ENCODE results near the gene SHC3.

The SHC3 gene

DNA sequence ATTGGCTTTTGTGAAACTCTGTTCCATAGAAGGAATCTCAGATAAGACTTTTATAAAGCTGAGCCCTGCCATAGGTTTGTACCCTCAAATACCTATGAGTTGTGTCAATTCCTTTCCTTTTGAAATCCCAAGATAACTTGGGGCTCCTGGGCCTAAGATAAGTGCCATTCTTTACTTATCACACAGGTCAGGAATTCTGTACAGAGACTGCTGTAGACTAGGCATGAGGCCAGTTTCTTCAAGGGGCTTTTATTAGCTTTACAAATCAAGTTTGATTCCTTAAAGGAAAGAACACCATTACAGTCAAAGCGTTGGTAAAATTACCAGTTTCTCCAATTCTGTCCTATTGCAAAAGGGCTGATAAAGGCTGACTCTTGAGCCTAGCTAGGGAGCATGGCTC is 39.2 kb downstream of the SHC3 start:
- ATAC-seq (replicated peaks; ENCODE audit: extremely low read depth, poor library complexity, severe bottlenecking) (no peak), DNase-seq (ENCODE audit: low spot score in 2 of 2) (no peak)
- Mint-ChIP-seq H3K27ac (ENCODE audit: low read depth) (no peak overlapping the region), H3K4me1 (peaks cover 4% of the 10 kb centered on the region), H3K4me3 (no peak overlapping the region), H3K36me3 (ENCODE audit: insufficient read depth) (no peaks in the 10 kb centered on the region), H3K9me3 (peaks cover 5% of the 10 kb centered on the region), H3K27me3 (peaks cover 27% of the 10 kb centered on the region)

DNA sequence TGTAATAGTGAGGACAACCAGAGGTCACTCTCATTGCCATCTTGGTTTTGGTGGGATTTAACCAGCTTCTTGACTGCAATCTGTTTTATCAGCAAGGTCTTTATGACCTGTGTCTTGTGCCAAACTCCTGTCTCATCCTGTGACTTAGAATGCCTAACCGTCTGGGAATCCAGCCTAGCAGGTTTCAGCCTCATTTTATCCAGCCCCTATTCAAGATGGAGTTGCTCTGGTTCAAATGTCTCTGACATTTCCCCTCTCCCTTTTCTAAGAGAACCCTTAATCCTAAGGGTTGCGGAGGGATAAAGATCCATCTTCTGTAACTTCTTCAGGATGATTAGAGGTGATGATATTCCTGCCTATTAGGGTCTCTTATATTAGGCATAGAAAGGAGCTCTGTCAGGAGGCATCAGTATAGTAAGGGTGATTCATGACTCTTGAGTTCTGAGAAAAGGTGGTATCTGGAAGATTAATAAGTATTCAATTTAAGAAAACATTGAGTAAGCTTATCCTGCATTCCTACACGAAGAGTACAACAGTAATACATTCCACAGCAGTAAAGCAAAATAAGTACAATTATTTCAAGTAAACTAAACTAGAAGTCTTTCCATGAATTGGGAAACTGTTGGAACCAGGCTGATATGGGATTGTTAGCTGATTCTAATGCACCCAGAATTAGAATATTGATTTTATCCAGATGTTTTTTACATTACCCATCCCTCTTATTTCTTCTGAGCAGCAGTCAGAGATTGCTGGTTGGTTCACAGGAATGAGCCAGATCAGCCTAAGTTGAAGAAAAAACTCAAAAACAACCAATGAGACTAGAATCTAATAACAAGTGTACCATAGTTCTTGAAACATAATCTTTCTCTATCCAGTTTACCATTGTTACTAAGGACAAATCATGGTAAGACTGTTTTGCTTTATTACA is 39.9 kb downstream of the SHC3 start:
- peaks cover 4% of the 10 kb centered on the region for H3K4me1 Mint-ChIP-seq
- H3K4me3 Mint-ChIP-seq, result no peak overlapping the region
- H3K36me3 Mint-ChIP-seq (ENCODE audit: insufficient read depth), result no peaks in the 10 kb centered on the region
- H3K9me3 Mint-ChIP-seq, result peaks cover 5% of the 10 kb centered on the region
- ATAC-seq (replicated peaks; ENCODE audit: extremely low read depth, poor library complexity, severe bottlenecking), result no peak
- H3K27me3 Mint-ChIP-seq, result peaks cover 27% of the 10 kb centered on the region
- no peak overlapping the region for H3K27ac Mint-ChIP-seq (ENCODE audit: low read depth)
- no peak for DNase-seq (ENCODE audit: low spot score in 2 of 2)

DNA sequence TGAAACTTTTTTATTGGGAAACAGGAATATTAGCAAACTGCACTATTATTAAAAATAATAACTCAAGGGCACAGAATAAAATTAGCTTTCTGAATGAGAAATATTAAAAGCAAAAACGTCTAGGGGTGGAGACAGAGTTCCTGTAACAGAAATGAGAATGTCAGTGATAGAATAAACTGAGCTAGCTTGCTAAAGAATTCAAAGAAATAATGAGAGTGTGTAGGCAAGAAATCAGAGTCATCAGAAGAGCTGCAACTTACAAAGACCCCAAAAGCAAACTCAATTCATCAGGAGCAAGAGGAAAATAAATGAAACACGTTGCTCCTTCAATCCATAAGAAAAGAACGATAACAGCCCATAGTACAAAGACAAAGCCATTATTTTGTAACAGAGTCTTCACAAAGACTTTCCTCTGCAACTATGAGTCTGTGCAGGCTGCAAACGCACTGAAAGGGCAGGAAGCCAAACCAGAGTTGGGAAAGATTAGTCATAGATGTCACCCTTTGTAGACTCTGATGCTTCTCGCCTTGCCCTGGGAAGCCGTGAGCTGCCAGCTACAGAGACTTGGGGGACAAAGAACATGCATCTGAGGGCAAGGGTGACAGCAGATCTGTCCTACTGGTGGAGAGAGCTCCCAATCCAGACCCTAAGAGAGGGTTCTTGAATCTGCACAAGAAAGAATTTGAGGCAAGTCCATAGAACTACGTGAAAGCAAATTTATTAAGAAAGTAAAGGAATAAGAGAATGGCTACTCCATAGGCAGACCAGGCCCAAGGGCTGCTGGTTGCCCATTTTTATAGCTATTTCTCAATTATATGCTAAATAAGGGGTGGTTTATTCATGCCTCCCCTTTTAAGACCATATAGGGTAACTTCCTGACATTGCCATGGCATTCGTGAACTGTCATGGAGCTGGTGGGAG is 40.8 kb downstream of the SHC3 start:
- H3K9me3 Mint-ChIP-seq, result peaks cover 5% of the 10 kb centered on the region
- H3K27me3 Mint-ChIP-seq, result peaks cover 27% of the 10 kb centered on the region
- DNase-seq (ENCODE audit: low spot score in 2 of 2) (no peak), ATAC-seq (replicated peaks; ENCODE audit: extremely low read depth, poor library complexity, severe bottlenecking) (no peak)
- H3K4me1 Mint-ChIP-seq, result peaks cover 4% of the 10 kb centered on the region
- H3K36me3 Mint-ChIP-seq (ENCODE audit: insufficient read depth), result no peaks in the 10 kb centered on the region
- H3K27ac Mint-ChIP-seq (ENCODE audit: low read depth), result no peak overlapping the region
- no peak overlapping the region for H3K4me3 Mint-ChIP-seq

DNA sequence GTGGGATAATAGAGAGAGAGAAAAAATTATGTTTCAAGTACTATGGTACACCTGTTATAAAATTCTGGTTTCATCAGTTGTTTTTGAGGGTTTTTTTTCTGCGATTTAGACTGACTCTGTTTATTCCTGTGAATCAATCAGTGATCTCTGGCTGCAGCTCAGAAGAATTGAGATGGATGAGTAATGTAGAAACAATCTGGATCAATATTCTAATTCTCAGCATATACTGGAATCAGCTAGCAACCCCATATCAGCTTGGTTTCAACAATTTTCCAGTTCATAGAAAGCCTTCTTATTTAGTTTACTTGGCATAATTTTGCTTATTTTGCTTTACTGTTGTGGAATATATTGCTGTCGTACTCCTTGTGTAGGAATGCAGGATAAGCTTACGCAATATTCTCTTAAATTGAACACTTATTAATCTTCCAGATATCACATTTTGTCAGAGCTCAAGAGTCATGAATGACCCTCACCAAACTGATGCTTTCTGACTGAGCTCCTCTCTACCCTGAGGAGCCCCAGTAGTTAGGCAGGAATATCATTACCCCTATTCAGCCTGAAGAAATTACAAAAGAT is 42.9 kb downstream of the SHC3 start:
- Mint-ChIP-seq H3K4me1 (peaks cover 4% of the 10 kb centered on the region), H3K4me3 (no peak overlapping the region), H3K27me3 (peaks cover 38% of the 10 kb centered on the region), H3K27ac (ENCODE audit: low read depth) (no peak overlapping the region), H3K9me3 (peaks cover 5% of the 10 kb centered on the region), H3K36me3 (ENCODE audit: insufficient read depth) (no peaks in the 10 kb centered on the region)
- no peak for ATAC-seq (replicated peaks; ENCODE audit: extremely low read depth, poor library complexity, severe bottlenecking)
- no peak for DNase-seq (ENCODE audit: low spot score in 2 of 2)

DNA sequence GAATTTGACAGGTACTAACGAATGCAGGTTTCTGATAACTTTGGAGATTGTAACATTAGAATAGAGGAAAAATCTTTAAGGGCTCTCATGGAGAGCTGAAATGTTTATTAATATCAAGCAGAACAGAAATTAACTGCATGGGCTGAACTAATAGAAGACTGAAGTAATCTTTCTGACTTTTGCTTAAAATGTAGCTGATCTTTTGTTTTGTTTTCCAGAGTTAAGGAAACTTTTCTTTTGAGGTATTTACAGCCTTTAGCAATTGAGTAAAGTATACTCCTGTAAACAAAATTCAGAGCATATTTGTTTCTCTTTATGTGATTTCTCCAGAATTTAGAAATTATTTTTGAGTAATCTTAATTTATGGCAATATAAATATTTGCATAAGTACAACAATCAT is 43.9 kb downstream of the SHC3 start:
- no peak for ATAC-seq (replicated peaks; ENCODE audit: extremely low read depth, poor library complexity, severe bottlenecking)
- Mint-ChIP-seq H3K9me3 (peaks cover 5% of the 10 kb centered on the region), H3K27ac (ENCODE audit: low read depth) (no peak overlapping the region), H3K36me3 (ENCODE audit: insufficient read depth) (no peaks in the 10 kb centered on the region), H3K4me1 (peaks cover 4% of the 10 kb centered on the region), H3K27me3 (peaks cover 40% of the 10 kb centered on the region), H3K4me3 (no peak overlapping the region)
- DNase-seq (ENCODE audit: low spot score in 2 of 2), result no peak

DNA sequence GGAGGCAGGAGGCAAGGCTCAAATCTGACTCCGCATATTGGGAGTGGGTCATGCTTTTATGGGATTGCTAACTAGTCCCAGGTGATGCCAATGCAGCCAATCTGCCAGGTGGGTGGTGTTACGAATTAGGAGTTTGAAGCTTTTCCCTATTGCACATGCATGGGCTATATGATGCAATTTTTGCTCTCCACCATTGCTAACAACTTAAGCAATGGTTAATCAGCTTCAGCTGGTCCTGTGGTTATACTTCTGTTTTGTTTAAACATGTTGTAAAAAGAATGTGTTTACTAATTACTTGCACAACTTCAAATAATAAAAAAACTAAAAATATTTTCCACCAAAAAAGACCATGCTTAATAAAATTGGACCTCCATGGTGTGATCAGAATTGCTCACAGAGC is 55.7 kb downstream of the SHC3 start:
- Mint-ChIP-seq H3K27ac (ENCODE audit: low read depth) (no peak overlapping the region), H3K27me3 (peaks cover 54% of the 10 kb centered on the region), H3K4me1 (no peaks in the 10 kb centered on the region), H3K4me3 (no peak overlapping the region), H3K9me3 (no peaks in the 10 kb centered on the region), H3K36me3 (ENCODE audit: insufficient read depth) (peaks cover 3% of the 10 kb centered on the region)
- DNase-seq (ENCODE audit: low spot score in 2 of 2), result no peak
- ATAC-seq (replicated peaks; ENCODE audit: extremely low read depth, poor library complexity, severe bottlenecking), result no peak

DNA sequence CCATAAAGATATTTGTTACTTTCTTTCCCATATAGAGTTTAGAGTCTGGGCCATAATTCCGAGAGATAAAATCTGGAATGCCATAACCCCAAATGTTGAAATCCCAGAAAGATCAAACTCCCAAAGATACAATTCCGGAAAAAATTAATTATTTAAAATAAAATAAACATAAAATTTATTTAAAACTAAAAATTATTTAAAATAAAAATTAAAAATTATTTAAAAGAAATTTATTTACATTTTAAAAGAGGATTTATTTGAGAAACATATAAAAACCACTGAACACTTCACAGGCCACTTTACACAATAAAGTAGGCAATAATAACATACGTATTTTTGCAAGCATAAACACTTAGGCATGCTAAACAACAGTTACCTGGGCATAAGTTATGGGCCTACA is 57.9 kb downstream of the SHC3 start:
- Mint-ChIP-seq H3K36me3 (ENCODE audit: insufficient read depth) (peaks cover 3% of the 10 kb centered on the region), H3K9me3 (no peaks in the 10 kb centered on the region), H3K27me3 (peaks cover 49% of the 10 kb centered on the region), H3K4me3 (no peak overlapping the region), H3K4me1 (no peaks in the 10 kb centered on the region), H3K27ac (ENCODE audit: low read depth) (no peak overlapping the region)
- DNase-seq (ENCODE audit: low spot score in 2 of 2), result no peak
- ATAC-seq (replicated peaks; ENCODE audit: extremely low read depth, poor library complexity, severe bottlenecking), result no peak

DNA sequence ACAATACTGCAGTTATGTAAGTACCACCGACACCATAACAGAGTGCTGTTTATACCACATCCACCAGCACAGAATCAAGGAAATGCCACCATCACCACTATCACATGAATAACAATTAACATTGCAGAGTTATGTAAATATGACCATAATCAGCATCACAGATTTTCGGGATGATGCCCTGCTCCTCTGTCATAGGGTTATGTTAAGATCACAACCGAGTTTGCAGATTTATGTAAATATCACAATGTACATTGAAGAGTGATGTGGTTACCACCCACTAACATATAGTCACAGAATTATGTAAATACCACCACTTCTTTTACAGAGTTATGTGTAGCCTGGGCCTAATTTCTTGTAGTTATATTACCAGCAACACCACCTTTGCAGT is 61.8 kb downstream of the SHC3 start:
- DNase-seq (ENCODE audit: low spot score in 2 of 2) (no peak), ATAC-seq (replicated peaks; ENCODE audit: extremely low read depth, poor library complexity, severe bottlenecking) (no peak)
- Mint-ChIP-seq H3K9me3 (no peaks in the 10 kb centered on the region), H3K36me3 (ENCODE audit: insufficient read depth) (no peaks in the 10 kb centered on the region), H3K27ac (ENCODE audit: low read depth) (no peak overlapping the region), H3K4me1 (no peaks in the 10 kb centered on the region), H3K4me3 (no peak overlapping the region), H3K27me3 (peaks cover 52% of the 10 kb centered on the region)

DNA sequence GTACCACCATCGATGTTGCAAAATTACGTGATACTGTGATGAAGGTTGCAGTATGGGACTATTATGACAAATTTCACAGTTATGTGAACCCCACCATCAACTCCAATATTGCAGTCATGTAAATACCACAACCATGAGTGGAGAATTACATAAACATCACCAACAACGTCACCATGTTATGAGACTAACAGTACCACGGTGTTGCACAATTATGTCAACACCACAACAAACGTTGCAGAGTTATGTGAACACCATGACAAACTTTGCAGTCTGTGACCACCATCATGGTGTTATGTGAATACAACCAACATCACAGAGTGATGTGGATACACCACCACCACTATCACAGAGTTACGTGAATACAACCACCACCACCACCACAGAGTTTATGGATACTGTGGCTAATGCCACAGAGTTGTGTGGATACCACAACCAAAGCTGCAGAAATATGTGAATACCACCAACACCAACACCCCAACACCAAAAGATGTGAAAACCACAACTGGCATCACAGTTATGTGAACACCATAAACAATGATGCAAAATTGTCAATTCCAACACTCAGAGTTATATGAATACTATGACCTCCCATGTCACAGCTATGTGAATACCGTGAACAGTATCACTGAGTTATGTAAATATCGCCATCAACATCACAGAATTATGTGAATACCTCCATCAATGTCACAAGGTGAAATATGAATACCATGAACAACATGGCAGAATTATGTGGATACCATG is 62.4 kb downstream of the SHC3 start:
- no peaks in the 10 kb centered on the region for H3K4me1 Mint-ChIP-seq
- DNase-seq (ENCODE audit: low spot score in 2 of 2) (no peak), ATAC-seq (replicated peaks; ENCODE audit: extremely low read depth, poor library complexity, severe bottlenecking) (no peak)
- H3K27me3 Mint-ChIP-seq, result peaks cover 49% of the 10 kb centered on the region
- no peaks in the 10 kb centered on the region for H3K9me3 Mint-ChIP-seq
- no peak overlapping the region for H3K27ac Mint-ChIP-seq (ENCODE audit: low read depth)
- H3K4me3 Mint-ChIP-seq, result no peak overlapping the region
- no peaks in the 10 kb centered on the region for H3K36me3 Mint-ChIP-seq (ENCODE audit: insufficient read depth)

DNA sequence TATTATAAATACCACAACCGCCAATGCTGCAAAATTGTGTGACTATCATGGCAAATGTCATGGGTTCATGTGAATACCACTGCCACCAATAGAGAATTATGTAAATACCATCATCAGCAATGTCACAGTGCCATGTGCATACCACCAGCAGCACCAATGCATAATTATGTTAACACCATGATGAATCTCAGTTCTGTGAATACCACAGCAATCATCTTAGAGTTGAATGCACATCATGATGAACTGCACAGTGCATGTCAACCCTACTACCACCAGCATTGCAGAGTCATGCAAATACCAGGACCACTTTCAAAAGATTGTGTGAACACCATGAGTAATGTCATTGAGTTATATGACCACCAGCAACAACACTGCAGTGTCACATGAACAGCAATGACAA is 63.2 kb downstream of the SHC3 start:
- no peak for ATAC-seq (replicated peaks; ENCODE audit: extremely low read depth, poor library complexity, severe bottlenecking)
- no peak overlapping the region for H3K27ac Mint-ChIP-seq (ENCODE audit: low read depth)
- no peak for DNase-seq (ENCODE audit: low spot score in 2 of 2)
- no peak overlapping the region for H3K4me3 Mint-ChIP-seq
- H3K4me1 Mint-ChIP-seq, result no peaks in the 10 kb centered on the region
- no peaks in the 10 kb centered on the region for H3K9me3 Mint-ChIP-seq
- H3K36me3 Mint-ChIP-seq (ENCODE audit: insufficient read depth), result no peaks in the 10 kb centered on the region
- H3K27me3 Mint-ChIP-seq, result peaks cover 52% of the 10 kb centered on the region

DNA sequence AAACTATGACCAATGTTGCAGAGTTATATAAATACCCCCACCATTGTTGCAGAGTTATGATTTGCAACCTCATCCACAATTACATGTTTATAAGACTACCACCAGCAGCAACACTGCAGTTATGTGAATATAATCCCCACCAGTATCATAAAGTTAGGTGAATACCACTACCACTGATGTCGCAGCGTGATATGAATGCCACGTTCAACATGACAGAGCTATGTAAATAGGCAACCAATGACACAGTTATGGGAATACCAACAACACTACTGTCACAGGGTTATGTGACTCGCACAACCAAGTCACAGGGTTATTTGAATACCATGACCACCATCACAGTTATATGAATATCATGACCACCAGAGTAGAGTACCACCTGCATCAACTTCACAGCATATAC is 63.9 kb downstream of the SHC3 start:
- H3K36me3 Mint-ChIP-seq (ENCODE audit: insufficient read depth), result no peaks in the 10 kb centered on the region
- ATAC-seq (replicated peaks; ENCODE audit: extremely low read depth, poor library complexity, severe bottlenecking) (no peak), DNase-seq (ENCODE audit: low spot score in 2 of 2) (no peak)
- H3K27ac Mint-ChIP-seq (ENCODE audit: low read depth), result no peak overlapping the region
- peaks cover 56% of the 10 kb centered on the region for H3K27me3 Mint-ChIP-seq
- no peaks in the 10 kb centered on the region for H3K4me1 Mint-ChIP-seq
- H3K9me3 Mint-ChIP-seq, result no peaks in the 10 kb centered on the region
- no peak overlapping the region for H3K4me3 Mint-ChIP-seq

DNA sequence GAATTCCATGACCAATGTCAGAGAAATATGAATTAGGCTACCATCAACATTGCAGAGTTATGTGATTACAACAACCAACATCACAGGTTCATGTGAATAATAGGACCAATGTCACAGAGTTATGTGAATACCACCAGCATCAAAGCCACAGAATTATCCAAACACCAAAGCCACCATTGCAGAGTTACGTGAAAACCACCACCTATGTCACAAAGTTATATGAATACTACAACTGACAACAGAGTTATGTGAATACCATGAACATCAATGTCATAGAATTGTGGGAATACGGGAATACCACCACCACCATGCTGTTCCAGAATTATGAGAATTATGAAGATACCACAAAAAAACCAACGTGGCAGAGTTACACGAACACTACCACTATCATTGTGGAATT is 64.8 kb downstream of the SHC3 start:
- no peak for DNase-seq (ENCODE audit: low spot score in 2 of 2)
- Mint-ChIP-seq H3K4me1 (no peaks in the 10 kb centered on the region), H3K9me3 (no peaks in the 10 kb centered on the region), H3K27ac (ENCODE audit: low read depth) (no peak overlapping the region), H3K4me3 (no peak overlapping the region), H3K36me3 (ENCODE audit: insufficient read depth) (no peaks in the 10 kb centered on the region), H3K27me3 (peaks cover 54% of the 10 kb centered on the region)
- no peak for ATAC-seq (replicated peaks; ENCODE audit: extremely low read depth, poor library complexity, severe bottlenecking)
